ENCODE results near the gene KIAA1549. TPM values are rescaled to one million over a fixed set of nuclear protein-coding genes. Genes with fewer than 3 reads are reported as not detected.
A peak's percentile ranks its signal among the peaks of the same experiment; 100 is the strongest.

The KIAA1549 gene
- total RNA-seq, 4 donors from 2014 or later: 0.11 to 2.1 (median 0.28) TPM

DNA sequence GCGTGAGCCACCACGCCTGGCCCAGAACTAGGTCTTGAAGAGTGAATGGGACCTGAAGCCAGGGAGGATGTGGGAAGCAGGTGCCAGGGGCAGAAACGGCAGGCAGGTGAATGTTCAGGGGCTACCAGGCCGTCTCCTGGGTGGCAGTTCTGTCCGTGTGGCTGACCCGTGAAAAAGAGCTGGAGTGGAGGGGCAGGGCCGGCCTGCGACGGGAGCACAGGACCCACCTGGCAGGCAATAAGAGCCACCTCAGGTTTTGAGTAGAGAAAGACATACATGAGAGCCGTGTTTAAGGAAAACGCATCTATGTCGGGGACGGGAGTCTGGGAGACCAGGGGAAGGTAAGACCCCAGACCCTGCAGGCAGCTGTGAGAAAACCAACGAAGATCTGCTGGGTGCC is 112.5 kb downstream of the KIAA1549 start:
- Histone ChIP-seq H3K36me3 (peaks cover 0 to 10% (median 0%) of the 10 kb centered on the region in 3 donors), H3K4me3 (no peak overlapping the region), H3K9me3 (no peaks in the 10 kb centered on the region), H3K4me1 (peaks cover 0 to 5% (median 0%) of the 10 kb centered on the region in 3 donors), H3K27ac (no peak overlapping the region), H3K27me3 (no peaks in the 10 kb centered on the region)
- TF ChIP-seq, protein P1, sequence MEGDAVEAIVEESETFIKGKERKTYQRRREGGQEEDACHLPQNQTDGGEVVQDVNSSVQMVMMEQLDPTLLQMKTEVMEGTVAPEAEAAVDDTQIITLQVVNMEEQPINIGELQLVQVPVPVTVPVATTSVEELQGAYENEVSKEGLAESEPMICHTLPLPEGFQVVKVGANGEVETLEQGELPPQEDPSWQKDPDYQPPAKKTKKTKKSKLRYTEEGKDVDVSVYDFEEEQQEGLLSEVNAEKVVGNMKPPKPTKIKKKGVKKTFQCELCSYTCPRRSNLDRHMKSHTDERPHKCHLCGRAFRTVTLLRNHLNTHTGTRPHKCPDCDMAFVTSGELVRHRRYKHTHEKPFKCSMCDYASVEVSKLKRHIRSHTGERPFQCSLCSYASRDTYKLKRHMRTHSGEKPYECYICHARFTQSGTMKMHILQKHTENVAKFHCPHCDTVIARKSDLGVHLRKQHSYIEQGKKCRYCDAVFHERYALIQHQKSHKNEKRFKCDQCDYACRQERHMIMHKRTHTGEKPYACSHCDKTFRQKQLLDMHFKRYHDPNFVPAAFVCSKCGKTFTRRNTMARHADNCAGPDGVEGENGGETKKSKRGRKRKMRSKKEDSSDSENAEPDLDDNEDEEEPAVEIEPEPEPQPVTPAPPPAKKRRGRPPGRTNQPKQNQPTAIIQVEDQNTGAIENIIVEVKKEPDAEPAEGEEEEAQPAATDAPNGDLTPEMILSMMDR (IDR thresholded peaks at IDR 0.05): no peak
- TF ChIP-seq POLR2A (IDR thresholded peaks at IDR 0.05): no peak
- no peak for DNase-seq
- WGBS, 2 donors: 92 to 100% methylated on average over 3 to 14 of the region's 14 CpGs
- intact Hi-C loops (cut with DNase I): no loop called here

DNA sequence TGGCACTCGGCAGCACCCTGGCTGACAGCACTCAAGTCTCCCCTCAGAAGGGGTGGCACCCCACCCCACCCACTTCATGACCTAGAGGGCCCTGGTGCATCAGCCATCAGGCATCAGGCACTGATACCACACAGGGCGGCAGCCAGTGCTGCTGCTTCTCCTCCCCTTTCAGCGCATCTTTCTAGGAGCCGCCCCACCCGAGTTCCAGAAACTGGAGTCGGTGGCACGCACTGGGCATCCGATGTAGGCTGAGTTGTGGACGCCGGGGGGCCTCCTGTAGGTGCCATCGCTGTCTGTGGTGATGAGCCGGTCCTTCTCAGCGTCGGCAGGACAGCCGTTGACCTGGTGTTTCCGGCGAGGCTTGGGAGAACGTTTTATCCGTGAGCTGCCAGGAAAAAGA is 113.4 kb downstream of the KIAA1549 start:
- H3K27me3 ChIP-seq: no peaks in the 10 kb centered on the region
- TF ChIP-seq POLR2A (IDR thresholded peaks at IDR 0.05): no peak
- TF ChIP-seq, protein P1 (IDR thresholded peaks at IDR 0.05): no peak
- H3K4me3 ChIP-seq: no peak overlapping the region
- no peak overlapping the region for H3K27ac ChIP-seq
- intact Hi-C loops (cut with DNase I): no loop called here
- 76 to 82% methylated on average over 1 to 5 of the region's 19 CpGs for WGBS, 2 donors
- DNase-seq: no peak
- peaks cover 0 to 10% (median 0%) of the 10 kb centered on the region in 3 donors for H3K36me3 ChIP-seq
- peaks cover 0 to 5% (median 0%) of the 10 kb centered on the region in 3 donors for H3K4me1 ChIP-seq
- no peaks in the 10 kb centered on the region for H3K9me3 ChIP-seq

DNA sequence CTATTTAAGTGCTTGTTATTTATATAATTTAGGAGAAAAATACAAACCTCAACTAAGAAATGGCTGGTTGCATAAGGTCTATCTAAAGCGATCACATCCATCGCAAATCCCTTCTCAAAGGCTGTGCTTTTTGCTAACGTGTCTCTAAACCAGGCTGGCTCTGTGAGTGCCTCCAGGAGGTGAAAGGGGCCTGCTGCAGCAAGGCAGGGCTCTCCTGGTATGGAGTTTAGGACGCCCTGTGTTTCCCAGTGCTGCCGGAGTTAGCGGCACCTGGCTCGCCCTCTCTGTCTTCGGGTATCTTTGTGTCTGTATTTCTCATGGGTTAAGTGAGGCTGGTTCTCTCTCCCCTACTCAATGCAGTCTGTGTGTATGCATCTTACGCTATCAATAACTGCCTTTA is 114.8 kb downstream of the KIAA1549 start:
- Histone ChIP-seq H3K9me3 (no peaks in the 10 kb centered on the region), H3K4me3 (no peak overlapping the region), H3K27me3 (no peaks in the 10 kb centered on the region), H3K36me3 (peaks cover 0 to 10% (median 0%) of the 10 kb centered on the region in 3 donors), H3K27ac (no peak overlapping the region), H3K4me1 (peaks cover 0 to 5% (median 0%) of the 10 kb centered on the region in 3 donors)
- intact Hi-C loops (cut with DNase I): no loop called here
- DNase-seq: no peak
- TF ChIP-seq POLR2A (IDR thresholded peaks at IDR 0.05): no peak
- TF ChIP-seq, protein P1 (IDR thresholded peaks at IDR 0.05): no peak
- WGBS, 2 donors: 82 to 91% methylated on average over 7 to 9 of the region's 9 CpGs

DNA sequence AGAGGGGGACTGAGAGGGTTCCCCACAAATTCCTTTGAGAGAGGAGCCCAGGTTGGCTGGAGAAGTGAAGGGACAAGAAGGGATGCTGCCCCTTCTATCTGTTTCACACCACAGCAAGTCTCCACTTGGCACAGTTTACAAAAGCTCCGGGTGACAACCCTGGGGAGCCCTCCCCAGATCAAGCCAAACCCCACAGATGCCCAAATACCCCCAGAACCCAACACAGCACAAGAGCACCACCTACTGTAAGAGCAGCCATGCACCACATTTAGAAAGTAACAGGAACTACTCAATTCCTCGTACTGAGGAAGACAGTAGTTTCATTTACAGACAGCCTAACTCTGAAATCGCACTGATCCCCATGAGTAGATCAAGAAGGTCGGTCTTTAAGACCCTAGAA is 115.3 kb downstream of the KIAA1549 start:
- Histone ChIP-seq H3K36me3 (peaks cover 0 to 14% (median 0%) of the 10 kb centered on the region in 3 donors), H3K27ac (no peak overlapping the region), H3K27me3 (no peaks in the 10 kb centered on the region), H3K9me3 (no peaks in the 10 kb centered on the region), H3K4me1 (peaks cover 0 to 5% (median 0%) of the 10 kb centered on the region in 3 donors), H3K4me3 (no peak overlapping the region)
- TF ChIP-seq POLR2A (IDR thresholded peaks at IDR 0.05): no peak
- TF ChIP-seq, protein P1 (IDR thresholded peaks at IDR 0.05): peak in 2 of 6 experiments; percentile 35 to 40
- intact Hi-C loops (cut with DNase I): no loop called here
- no peak for DNase-seq
- 65 to 77% methylated on average over 4 of the region's 4 CpGs for WGBS, 2 donors

DNA sequence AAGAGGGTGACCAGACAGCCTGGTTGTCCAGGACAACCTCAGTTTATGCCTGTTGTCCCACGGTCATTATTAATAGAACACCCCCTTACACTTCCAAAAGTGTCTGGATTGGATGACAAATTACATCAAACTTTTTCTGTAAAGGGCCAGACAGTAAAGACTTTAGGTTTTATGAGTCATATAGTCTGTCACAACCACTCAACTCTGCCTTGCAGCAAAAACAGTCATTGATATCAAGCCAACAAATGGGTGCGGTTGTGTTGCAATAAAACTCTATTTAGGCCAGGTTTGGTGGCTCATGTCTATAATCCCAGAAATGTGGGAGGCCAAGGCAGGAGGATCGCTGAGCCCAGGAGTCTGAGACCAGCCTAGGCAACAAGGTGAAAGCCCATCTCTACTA is 116.5 kb downstream of the KIAA1549 start:
- H3K36me3 ChIP-seq: peaks cover 0 to 15% (median 0%) of the 10 kb centered on the region in 3 donors
- H3K27ac ChIP-seq: no peak overlapping the region
- DNase-seq: no peak
- intact Hi-C loops (cut with DNase I): no loop called here
- no peak overlapping the region for H3K4me3 ChIP-seq
- H3K9me3 ChIP-seq: no peaks in the 10 kb centered on the region
- H3K4me1 ChIP-seq: peaks cover 0 to 5% (median 0%) of the 10 kb centered on the region in 3 donors
- TF ChIP-seq, protein P1 (IDR thresholded peaks at IDR 0.05): no peak
- TF ChIP-seq POLR2A (IDR thresholded peaks at IDR 0.05): no peak
- WGBS, 2 donors: 52 to 60% methylated on average over 3 of the region's 3 CpGs
- no peaks in the 10 kb centered on the region for H3K27me3 ChIP-seq
